ENCODE data around the gene GNAQ.

GNAQ gene

DNA sequence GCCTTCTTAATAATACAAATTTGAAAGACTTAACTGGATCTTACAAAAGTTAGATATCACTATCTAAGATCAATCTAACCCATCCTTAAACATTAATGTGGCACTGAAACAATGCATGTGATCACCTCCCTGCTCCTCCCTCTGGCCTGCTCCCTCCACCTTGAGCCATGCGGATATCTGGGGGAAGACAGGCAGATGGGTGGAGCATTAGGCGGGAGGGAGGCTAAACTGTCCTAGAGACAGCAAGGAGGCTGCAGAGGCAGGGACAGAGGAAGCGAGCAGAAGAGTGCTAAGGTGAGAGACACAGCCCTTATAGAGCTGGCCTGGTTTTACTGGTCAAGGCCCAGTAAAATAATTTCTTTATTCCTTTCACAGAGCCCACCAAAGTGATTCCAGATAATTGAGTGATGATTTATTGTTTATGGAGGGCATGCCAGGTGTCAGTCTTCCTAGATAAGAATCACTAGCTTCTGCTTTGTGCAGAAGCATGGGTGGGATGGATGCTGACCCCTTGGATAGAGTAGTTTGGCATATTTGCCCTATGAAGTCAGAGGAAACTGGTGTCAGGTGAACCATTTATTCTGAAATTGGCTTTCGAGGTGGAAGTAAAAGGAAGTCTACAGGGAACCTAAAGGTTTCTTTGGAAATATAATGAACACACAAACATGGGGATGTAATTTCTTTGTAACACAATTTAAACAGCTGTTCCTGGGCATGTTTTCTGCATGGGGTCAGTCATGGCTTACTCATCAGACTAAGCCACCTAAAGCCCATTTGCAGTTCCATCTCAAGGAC, 188.3 kb downstream of the GNAQ start:
- DNase-seq (ENCODE audit: low spot score), result no peak

- DNase-seq (ENCODE audit: low spot score), result peak; percentile 69
These were observed 189.7 kb downstream of the GNAQ start for GRCh38 chr9:77841739-77842386.

- no peak for DNase-seq (ENCODE audit: low spot score)
These were observed 192.0 kb downstream of the GNAQ start for GRCh38 chr9:77839459-77840140.

DNA sequence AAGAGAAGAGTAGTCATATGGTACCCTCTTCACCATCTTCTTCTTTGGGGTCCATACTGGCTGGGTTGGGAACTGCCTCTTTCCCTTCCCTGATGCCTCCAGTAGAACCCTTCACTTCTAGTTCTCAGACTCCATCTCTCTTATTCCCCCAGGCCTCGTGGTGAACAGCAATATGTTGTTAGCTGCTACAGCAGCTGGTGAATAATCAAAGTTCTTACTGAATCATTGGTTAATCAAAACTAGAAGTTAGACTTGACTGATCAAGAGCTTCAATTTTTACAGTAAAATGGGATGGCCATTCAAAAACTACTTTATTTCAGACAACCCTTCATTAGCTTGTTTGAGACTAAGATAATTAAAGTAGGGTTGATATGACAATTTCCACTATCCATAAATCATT, 192.6 kb downstream of the GNAQ start:
- no peak for DNase-seq (ENCODE audit: low spot score)

GRCh38 chr9:77834898-77835488, 196.6 kb downstream of the GNAQ start:
- no peak for DNase-seq (ENCODE audit: low spot score)

DNA sequence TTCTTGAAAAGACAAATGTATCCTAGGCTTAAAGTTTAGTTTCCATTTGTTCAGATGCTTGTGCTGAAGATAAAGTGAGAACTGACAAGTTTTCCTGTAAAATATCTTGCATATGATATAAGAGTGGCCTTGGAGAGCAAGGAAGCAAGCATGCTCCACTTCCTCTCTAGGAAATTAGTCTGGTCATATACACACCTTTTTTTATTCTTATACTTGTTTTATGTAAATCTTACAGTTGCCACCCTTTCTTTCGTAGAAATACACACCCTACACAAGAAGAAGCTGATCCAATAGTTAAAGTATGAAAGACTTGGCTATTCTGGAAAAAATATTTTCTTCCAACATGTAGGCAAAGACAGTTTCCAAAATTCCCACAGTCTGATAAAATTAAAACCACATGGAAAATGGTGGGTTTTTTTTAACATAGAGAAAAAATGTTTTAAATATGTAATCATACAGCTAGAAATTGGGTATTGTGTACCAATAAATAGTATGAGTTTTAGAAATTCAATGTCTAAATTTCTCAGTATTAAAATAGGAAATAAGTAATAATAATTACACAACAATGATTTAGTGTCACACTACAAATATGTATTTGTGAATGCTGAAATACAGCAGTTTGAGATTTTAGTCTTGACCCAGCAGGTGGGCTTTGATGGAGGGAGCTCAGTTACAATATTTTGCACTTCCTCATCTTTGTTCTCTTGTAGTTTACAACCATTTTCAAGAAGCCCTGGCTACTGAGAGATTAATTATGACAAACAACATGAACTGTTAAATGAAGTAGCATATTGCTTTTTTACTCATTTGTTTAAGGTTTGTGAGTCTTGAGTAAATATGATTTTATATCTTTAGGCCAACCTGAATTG, 197.8 kb downstream of the GNAQ start:
- DNase-seq (ENCODE audit: low spot score), result no peak

GRCh38 chr9:77832639-77833038, 199.0 kb downstream of the GNAQ start:
- DNase-seq (ENCODE audit: low spot score), result no peak

DNA sequence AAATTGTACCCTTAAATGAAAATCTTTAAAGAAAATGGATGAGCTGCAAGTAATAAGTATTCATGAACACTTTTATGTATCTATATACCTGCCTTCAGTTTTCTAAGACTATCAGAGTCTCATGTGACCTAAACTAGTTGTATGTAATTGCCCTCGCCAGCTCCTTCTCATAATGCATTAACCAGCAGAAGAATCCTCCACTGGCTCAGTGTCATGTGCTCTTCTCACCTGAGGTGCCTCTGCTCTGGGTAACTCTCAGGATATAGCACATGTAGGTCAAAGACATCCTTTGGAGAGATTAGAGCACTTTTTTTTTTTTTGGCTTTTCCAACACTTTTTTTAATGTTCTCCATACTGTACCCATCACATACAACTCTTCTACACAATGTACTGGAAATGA, 199.8 kb downstream of the GNAQ start:
- DNase-seq (ENCODE audit: low spot score), result no peak

DNA sequence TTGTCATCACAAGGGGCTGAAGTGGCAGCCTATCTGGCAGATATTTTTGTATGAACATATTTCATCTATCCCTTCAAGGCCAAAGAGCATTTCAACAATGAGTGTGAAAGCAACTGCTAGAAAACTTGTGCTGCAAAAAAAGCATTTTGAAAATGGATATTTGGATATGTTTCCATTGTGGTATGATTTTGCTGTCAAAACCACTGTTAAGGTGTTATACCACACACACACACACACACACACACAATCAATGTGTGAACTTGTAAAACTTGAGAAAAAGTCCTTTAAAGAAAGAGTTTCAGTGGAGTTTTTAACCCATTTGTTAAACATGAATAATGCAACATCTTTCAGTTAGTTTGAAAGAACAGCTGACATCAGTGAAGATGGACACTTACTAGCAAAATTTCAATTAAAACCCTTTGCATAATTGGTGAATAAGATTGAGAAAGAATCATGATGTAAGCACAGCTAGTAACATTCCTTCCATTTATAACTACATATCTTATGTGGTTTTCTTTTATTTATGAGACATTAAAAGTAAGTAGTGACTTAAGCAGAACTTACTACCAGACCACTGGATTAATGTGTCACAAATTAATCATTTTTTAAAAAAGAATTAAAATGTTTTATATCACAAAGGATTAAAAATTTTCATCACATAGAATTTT, 200.9 kb downstream of the GNAQ start:
- DNase-seq (ENCODE audit: low spot score), result no peak

GRCh38 chr9:77829420-77829819, 202.2 kb downstream of the GNAQ start:
- DNase-seq (ENCODE audit: low spot score), result no peak

DNA sequence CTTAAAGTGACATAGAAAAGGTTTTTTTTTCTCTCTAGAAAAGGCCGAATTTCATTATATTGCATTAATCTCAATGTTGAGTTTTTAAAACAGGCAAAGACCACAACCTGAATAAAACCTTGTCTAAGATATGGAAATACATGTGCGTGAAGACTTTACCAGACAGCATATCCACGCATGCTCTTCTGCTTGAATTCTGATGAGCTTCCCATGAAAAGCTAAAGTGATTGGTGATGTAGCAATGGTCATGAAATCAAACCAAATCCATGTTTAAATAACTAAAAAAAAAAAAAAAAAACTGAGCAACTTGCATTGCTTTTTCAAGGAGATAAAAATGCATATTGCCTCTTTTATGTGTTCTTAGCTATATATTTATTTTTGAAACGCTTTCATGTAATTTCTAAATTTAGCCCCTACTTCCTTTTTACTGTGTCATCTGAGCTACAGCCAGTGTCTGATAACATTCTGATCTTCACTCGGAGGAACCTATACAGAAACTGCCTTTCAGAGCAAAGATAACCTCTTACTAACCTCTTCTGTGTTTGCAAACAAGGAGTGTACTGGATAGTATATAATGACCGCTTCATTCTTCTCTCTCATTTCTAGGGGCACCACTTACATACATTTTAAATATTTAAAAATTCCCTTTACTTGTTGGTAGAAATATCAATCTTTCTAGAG, 204.4 kb downstream of the GNAQ start:
- no peak for DNase-seq (ENCODE audit: low spot score)

DNA sequence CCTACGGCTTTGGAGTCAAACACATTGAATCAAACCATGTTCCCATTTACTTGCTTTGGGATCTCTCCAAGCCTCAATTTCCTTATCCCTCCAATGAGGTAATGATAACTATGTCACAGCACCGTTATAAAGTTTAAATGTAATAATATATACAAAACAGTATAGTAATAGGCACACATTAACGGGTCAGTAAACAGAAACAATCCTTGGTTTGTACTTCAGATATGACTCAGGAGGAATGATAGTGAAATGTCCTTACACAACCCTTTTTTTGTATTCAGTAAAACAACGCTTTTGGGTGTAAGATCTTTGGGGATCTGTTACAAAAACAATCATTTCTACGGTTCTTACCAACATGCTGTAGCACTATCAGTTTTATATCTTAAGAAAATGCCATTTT, 205.0 kb downstream of the GNAQ start:
- no peak for DNase-seq (ENCODE audit: low spot score)

DNA sequence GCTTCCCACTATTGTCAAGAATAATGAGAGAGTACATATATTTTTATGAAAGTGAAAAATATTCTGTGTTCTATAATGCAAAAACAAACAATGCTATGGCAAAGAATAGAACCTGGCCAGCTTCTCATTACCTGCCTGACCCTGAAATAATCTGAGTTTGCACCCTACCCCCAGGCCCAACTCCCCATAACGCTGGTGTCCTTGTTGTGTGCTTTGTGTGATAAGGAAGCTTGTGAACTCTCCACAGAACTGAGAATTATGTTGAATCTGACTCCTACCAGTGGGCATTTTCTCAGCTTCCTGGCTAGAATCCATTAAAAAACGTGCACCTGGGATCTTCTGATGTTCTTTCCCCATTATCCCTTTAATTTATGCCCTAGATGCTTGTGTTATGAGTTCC, 205.5 kb downstream of the GNAQ start:
- DNase-seq (ENCODE audit: low spot score), result no peak

DNA sequence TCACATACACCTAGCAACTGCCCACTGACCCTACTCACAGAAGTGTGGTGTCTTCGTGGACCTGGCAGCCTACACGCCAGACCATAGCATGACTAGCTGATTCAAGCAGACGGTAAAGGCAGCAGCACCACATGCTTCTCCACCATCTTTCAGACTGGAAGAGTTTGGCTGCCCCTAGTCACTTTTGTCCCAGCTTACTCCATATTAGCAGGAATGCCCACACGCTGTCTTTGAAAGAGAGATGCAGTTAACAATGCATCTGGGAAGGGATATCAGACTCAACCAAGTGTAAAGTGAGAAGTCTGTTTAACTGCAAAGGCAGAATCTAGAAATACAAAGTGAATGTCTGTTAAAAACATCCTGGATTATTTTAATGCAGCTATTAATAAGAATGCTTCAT, 206.2 kb downstream of the GNAQ start:
- DNase-seq (ENCODE audit: low spot score), result no peak

DNA sequence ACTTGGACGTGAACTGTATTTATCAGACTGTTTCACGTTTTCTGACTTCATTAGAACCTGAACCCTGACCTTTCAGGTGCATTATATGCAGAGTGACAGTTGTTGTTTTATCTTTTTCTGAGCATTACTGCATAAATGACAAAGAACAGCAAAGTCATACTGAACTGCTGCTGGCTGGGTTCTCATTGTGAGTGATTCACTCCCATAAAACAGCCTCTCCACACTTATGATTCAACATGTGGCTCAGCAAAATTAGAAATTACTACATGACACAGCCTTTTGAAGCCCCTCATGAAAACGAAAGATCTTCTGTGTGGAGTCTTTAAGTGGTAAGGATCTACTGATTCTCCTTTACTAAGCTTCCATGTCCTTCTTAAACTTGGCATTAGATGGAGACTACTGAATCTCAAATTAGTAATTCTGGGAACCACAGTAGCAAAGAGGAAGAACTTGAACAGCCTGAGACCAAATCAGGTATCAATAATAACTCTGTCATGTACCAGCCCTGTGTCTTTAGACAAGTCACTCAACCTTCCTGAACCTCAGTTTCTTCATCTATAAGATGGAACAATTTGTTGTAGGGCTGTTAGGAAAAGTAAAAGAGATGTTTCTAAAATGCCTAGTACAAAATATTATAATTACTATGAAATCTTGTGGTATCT, 211.2 kb downstream of the GNAQ start:
- no peak for DNase-seq (ENCODE audit: low spot score)

GRCh38 chr9:77819657-77820056, 212.0 kb downstream of the GNAQ start:
- peak; percentile 64 for DNase-seq (ENCODE audit: low spot score)

DNA sequence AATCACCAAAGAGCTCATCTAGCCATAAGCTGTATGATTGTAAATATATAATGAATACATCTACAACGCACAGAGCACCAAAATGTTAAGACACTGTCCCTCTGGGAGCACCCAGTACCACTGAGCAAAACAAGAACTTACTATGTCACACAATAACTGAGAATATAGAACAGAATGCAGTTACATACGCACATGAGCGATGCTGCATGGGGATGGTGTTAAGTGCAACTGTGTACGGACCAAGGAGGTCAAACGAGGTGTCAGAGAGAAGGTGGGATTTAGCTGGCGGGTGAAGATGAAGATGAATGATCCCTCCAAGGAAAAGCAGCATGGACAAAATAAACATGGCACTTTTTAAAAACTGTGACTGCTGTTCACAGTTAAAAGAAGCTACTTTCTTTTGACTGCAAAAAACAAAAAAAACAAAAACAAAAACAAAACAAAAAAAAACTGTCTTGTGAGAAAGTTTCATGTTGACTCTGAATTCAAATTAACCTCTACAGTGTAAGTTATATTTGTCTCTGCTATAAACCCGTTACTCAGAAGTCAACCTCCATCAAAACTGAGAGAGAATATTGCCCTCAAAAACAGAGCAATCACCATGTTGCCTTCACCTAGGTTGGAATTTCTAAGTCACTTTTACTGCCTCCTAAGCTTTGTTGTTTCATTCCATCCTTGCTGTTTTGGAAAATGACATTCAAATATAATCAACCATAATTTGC, 213.9 kb downstream of the GNAQ start:
- DNase-seq (ENCODE audit: low spot score), result no peak

- DNase-seq (ENCODE audit: low spot score), result no peak
These were observed 214.8 kb downstream of the GNAQ start for GRCh38 chr9:77816641-77817341.

- DNase-seq (ENCODE audit: low spot score), result no peak
These were observed 216.4 kb downstream of the GNAQ start for GRCh38 chr9:77815260-77815659.

Measured in pons (tissue), 1 donor.